ENCODE results near the gene DUOX2. TPM values are rescaled to one million over a fixed set of nuclear protein-coding genes. Genes with fewer than 3 reads are reported as not detected.

The DUOX2 gene
- total RNA-seq, 2 donors from 2014 or later = 0.11 to 0.13 TPM

DNA sequence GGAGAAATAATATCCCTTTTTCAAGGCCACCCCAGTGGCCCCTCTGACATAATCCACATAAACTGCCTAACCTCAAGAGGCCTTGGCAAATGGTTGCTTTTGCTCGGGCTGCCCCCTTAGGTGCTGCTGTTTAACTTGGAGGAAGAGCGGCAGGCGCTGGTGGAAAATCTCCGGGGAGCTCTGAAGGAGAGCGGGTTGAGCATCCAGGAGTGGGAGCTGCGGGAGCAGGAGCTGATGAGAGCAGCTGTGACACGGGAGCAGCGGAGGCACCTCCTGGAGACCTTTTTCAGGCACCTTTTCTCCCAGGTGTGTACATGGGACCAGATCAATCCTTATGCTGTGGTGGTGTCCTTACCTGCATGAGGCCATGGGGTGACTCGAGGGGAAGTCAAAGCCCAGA, 30.8 kb upstream of the DUOX2 start:
- Histone ChIP-seq H3K4me1 (ENCODE audit: control insufficient read depth, insufficient read depth, low read length) (peaks cover 2% of the 10 kb centered on the region), H3K36me3 (ENCODE audit: control insufficient read depth, insufficient read depth, low read length) (no peaks in the 10 kb centered on the region), H3K27me3 (ENCODE audit: control insufficient read depth, insufficient read depth, low read length, poor library complexity, severe bottlenecking) (no peaks in the 10 kb centered on the region), H3K27ac (ENCODE audit: low read depth, low read length) (no peak overlapping the region), H3K9me3 (ENCODE audit: control insufficient read depth, low read length) (no peaks in the 10 kb centered on the region), H3K9ac (ENCODE audit: extremely low read depth, low read length, poor library complexity, severe bottlenecking) (no peak overlapping the region), H3K4me3 (ENCODE audit: low read length) (no peak overlapping the region)
- H3K27me3 Mint-ChIP-seq (ENCODE audit: insufficient read depth) = peaks cover 24% of the 10 kb centered on the region
- peaks cover 7% of the 10 kb centered on the region for H3K4me1 Mint-ChIP-seq
- TF ChIP-seq CTCF (conservative IDR thresholded peaks at IDR 0.05) = no peak
- no peak overlapping the region for H3K27ac Mint-ChIP-seq
- H3K9me3 Mint-ChIP-seq = no peaks in the 10 kb centered on the region
- H3K36me3 Mint-ChIP-seq (ENCODE audit: low read depth) = no peaks in the 10 kb centered on the region
- no peak for DNase-seq
- 88 to 94% methylated on average over 8 to 9 of the region's 9 CpGs for WGBS, 2 experiments (ENCODE audit: insufficient coverage in 1 of 2, insufficient read length in 1 of 2)
- H3K4me3 Mint-ChIP-seq = no peak overlapping the region

GRCh38 chr15:45143946-45144345, 30.0 kb upstream of the DUOX2 start:
- no peaks in the 10 kb centered on the region for H3K9me3 Mint-ChIP-seq
- H3K4me3 Mint-ChIP-seq = no peak overlapping the region
- WGBS, 2 experiments (ENCODE audit: insufficient coverage in 1 of 2, insufficient read length in 1 of 2) = 93 to 94% methylated on average over 6 to 11 of the region's 11 CpGs
- Histone ChIP-seq H3K27me3 (ENCODE audit: control insufficient read depth, insufficient read depth, low read length, poor library complexity, severe bottlenecking) (no peaks in the 10 kb centered on the region), H3K9ac (ENCODE audit: extremely low read depth, low read length, poor library complexity, severe bottlenecking) (no peak overlapping the region), H3K36me3 (ENCODE audit: control insufficient read depth, insufficient read depth, low read length) (no peaks in the 10 kb centered on the region), H3K27ac (ENCODE audit: low read depth, low read length) (no peak overlapping the region), H3K4me1 (ENCODE audit: control insufficient read depth, insufficient read depth, low read length) (no peaks in the 10 kb centered on the region), H3K9me3 (ENCODE audit: control insufficient read depth, low read length) (no peaks in the 10 kb centered on the region), H3K4me3 (ENCODE audit: low read length) (no peak overlapping the region)
- no peak for DNase-seq
- H3K27ac Mint-ChIP-seq = no peak overlapping the region
- H3K27me3 Mint-ChIP-seq (ENCODE audit: insufficient read depth) = peaks cover 26% of the 10 kb centered on the region
- no peak for TF ChIP-seq CTCF (conservative IDR thresholded peaks at IDR 0.05)
- no peaks in the 10 kb centered on the region for H3K36me3 Mint-ChIP-seq (ENCODE audit: low read depth)
- peaks cover 4% of the 10 kb centered on the region for H3K4me1 Mint-ChIP-seq

GRCh38 chr15:45143056-45143455, 29.1 kb upstream of the DUOX2 start:
- H3K4me1 Mint-ChIP-seq = no peaks in the 10 kb centered on the region
- no peak overlapping the region for H3K4me3 Mint-ChIP-seq
- no peak for DNase-seq

More at GRCh38 chr15:45143056-45143455, 29.1 kb upstream of the DUOX2 start:
- H3K27ac Mint-ChIP-seq = no peak overlapping the region
- H3K9ac ChIP-seq (ENCODE audit: extremely low read depth, low read length, poor library complexity, severe bottlenecking) = no peak overlapping the region
- H3K36me3 ChIP-seq (ENCODE audit: control insufficient read depth, insufficient read depth, low read length) = no peaks in the 10 kb centered on the region
- peaks cover 8% of the 10 kb centered on the region for H3K27me3 ChIP-seq (ENCODE audit: control insufficient read depth, insufficient read depth, low read length, poor library complexity, severe bottlenecking)
- no peak overlapping the region for H3K4me3 ChIP-seq (ENCODE audit: low read length)
- no peaks in the 10 kb centered on the region for H3K36me3 Mint-ChIP-seq (ENCODE audit: low read depth)
- peaks cover 30% of the 10 kb centered on the region for H3K27me3 Mint-ChIP-seq (ENCODE audit: insufficient read depth)
- no peaks in the 10 kb centered on the region for H3K4me1 ChIP-seq (ENCODE audit: control insufficient read depth, insufficient read depth, low read length)
- TF ChIP-seq CTCF (conservative IDR thresholded peaks at IDR 0.05) = no peak
- no peaks in the 10 kb centered on the region for H3K9me3 ChIP-seq (ENCODE audit: control insufficient read depth, low read length)
- 87% methylated on average over 7 of the region's 7 CpGs; no CpG with 5 or more reads in 1 of the 2 experiments for WGBS, 2 experiments (ENCODE audit: insufficient coverage in 1 of 2, insufficient read length in 1 of 2)
- H3K9me3 Mint-ChIP-seq = no peaks in the 10 kb centered on the region
- no peak overlapping the region for H3K27ac ChIP-seq (ENCODE audit: low read depth, low read length)
